ENCODE measurements around the gene ANKH.

ANKH gene

GRCh38 chr5:14876095-14876494 lies 4.5 kb upstream of the ANKH start:
- no peak for TF ChIP-seq EP300 (IDR thresholded peaks at IDR 0.05; ENCODE audit: borderline replicate concordance)

GRCh38 chr5:14873790-14874189 lies 2.2 kb upstream of the ANKH start:
- TF ChIP-seq ZBTB7A (IDR thresholded peaks at IDR 0.05; ENCODE audit: low read depth), result no peak
- no peak for TF ChIP-seq USF1 (IDR thresholded peaks at IDR 0.05)
- TF ChIP-seq RAD21 (IDR thresholded peaks at IDR 0.05; ENCODE audit: low read depth), result no peak
- no peak for TF ChIP-seq EP300 (IDR thresholded peaks at IDR 0.05; ENCODE audit: borderline replicate concordance)
- TF ChIP-seq EGR1 (IDR thresholded peaks at IDR 0.05), result no peak
- no peak for TF ChIP-seq CREB1 (IDR thresholded peaks at IDR 0.05; ENCODE audit: low read depth)
- no peak for TF ChIP-seq TCF12 (IDR thresholded peaks at IDR 0.05; ENCODE audit: low read depth)
- TF ChIP-seq MAX (IDR thresholded peaks at IDR 0.05), result no peak
- no peak for TF ChIP-seq YY1 (IDR thresholded peaks at IDR 0.05; ENCODE audit: low read depth)
- no peak for TF ChIP-seq FOXM1 (IDR thresholded peaks at IDR 0.05; ENCODE audit: borderline replicate concordance, low read depth)
- no peak for TF ChIP-seq NFIC (IDR thresholded peaks at IDR 0.05)
- TF ChIP-seq TAF1 (IDR thresholded peaks at IDR 0.05; ENCODE audit: low read depth), result no peak

- TF ChIP-seq REST (IDR thresholded peaks at IDR 0.05; ENCODE audit: low read depth) (no peak), CEBPB (IDR thresholded peaks at IDR 0.05) (no peak), YY1 (IDR thresholded peaks at IDR 0.05; ENCODE audit: low read depth) (no peak), FOXM1 (IDR thresholded peaks at IDR 0.05; ENCODE audit: borderline replicate concordance, low read depth) (no peak), TAF1 (IDR thresholded peaks at IDR 0.05; ENCODE audit: low read depth) (no peak), NFIC (IDR thresholded peaks at IDR 0.05) (no peak), ZBTB7A (IDR thresholded peaks at IDR 0.05; ENCODE audit: low read depth) (no peak), TCF12 (IDR thresholded peaks at IDR 0.05; ENCODE audit: low read depth) (no peak), TEAD4 (IDR thresholded peaks at IDR 0.05) (no peak), CREB1 (IDR thresholded peaks at IDR 0.05; ENCODE audit: low read depth) (no peak), RAD21 (IDR thresholded peaks at IDR 0.05; ENCODE audit: low read depth) (no peak), USF1 (IDR thresholded peaks at IDR 0.05) (no peak), EGR1 (IDR thresholded peaks at IDR 0.05) (no peak), EP300 (IDR thresholded peaks at IDR 0.05; ENCODE audit: borderline replicate concordance) (no peak), MAX (IDR thresholded peaks at IDR 0.05) (no peak)
These were observed 1.5 kb upstream of the ANKH start for GRCh38 chr5:14873093-14873492.

- no peak for TF ChIP-seq EP300 (IDR thresholded peaks at IDR 0.05; ENCODE audit: borderline replicate concordance)
These were observed 752 bp upstream of the ANKH start for GRCh38 chr5:14872070-14872989.

GRCh38 chr5:14870337-14871213 lies 1.0 kb downstream of the ANKH start:
- TF ChIP-seq EP300 (IDR thresholded peaks at IDR 0.05; ENCODE audit: borderline replicate concordance), result no peak
- TF ChIP-seq ZBTB7A (IDR thresholded peaks at IDR 0.05; ENCODE audit: low read depth), result no peak
- no peak for TF ChIP-seq CEBPB (IDR thresholded peaks at IDR 0.05)
- TF ChIP-seq MAX (IDR thresholded peaks at IDR 0.05), result no peak
- TF ChIP-seq NFIC (IDR thresholded peaks at IDR 0.05), result no peak
- TF ChIP-seq TCF12 (IDR thresholded peaks at IDR 0.05; ENCODE audit: low read depth), result no peak
- TF ChIP-seq RAD21 (IDR thresholded peaks at IDR 0.05; ENCODE audit: low read depth), result no peak
- TF ChIP-seq FOXM1 (IDR thresholded peaks at IDR 0.05; ENCODE audit: borderline replicate concordance, low read depth), result no peak
- TF ChIP-seq CREB1 (IDR thresholded peaks at IDR 0.05; ENCODE audit: low read depth), result no peak
- no peak for TF ChIP-seq USF1 (IDR thresholded peaks at IDR 0.05)

- TF ChIP-seq CREB1 (IDR thresholded peaks at IDR 0.05; ENCODE audit: low read depth) (no peak), YY1 (IDR thresholded peaks at IDR 0.05; ENCODE audit: low read depth) (no peak), ZBTB7A (IDR thresholded peaks at IDR 0.05; ENCODE audit: low read depth) (no peak), TCF12 (IDR thresholded peaks at IDR 0.05; ENCODE audit: low read depth) (no peak), EP300 (IDR thresholded peaks at IDR 0.05; ENCODE audit: borderline replicate concordance) (no peak), TAF1 (IDR thresholded peaks at IDR 0.05; ENCODE audit: low read depth) (no peak), TEAD4 (IDR thresholded peaks at IDR 0.05) (no peak)
These were observed 1.9 kb downstream of the ANKH start for GRCh38 chr5:14869668-14870164.

Measured in Ishikawa (cell line).